IPS-18c (cell line): ENCODE measurements around the gene MMS22L.
A peak's percentile ranks its signal among the peaks of the same experiment; 100 is the strongest.

ENCODE experiments used
- H3K4me3 ChIP-seq: 2 replicates; pipeline ENCODE4 v1.7.0; 2013; ENCODE audit warnings: low read depth, mild to moderate bottlenecking, low read length, moderate library complexity; ENCODE audit not compliant: insufficient read depth
- H3K9me3 ChIP-seq: one replicate; pipeline ENCODE4 v1.6.1; 2013; ENCODE audit warnings: mild to moderate bottlenecking, low read length, moderate library complexity; ENCODE audit not compliant: control insufficient read depth, insufficient read depth

MMS22L gene

GRCh38 chr6:97282726-97283617 is at the start of gene MMS22L:
MMS22L (minus strand) TSS chr6:97283216; CDS start chr6:97282477, 739 bp downstream.
- Histone ChIP-seq H3K9me3 (no peaks in the 10 kb centered on the region), H3K4me3 (peak within 1 kb of the TSS; percentile 92)

GRCh38 chr6:97322811-97323210 is 39.8 kb upstream of the MMS22L start:
- Histone ChIP-seq H3K9me3 (peaks cover 3% of the 10 kb centered on the region), H3K4me3 (no peak overlapping the region)

- Histone ChIP-seq H3K4me3 (no peak overlapping the region), H3K9me3 (peaks cover 3% of the 10 kb centered on the region)
Measured at GRCh38 chr6:97322226-97322625, 39.2 kb upstream of the MMS22L start.

- Histone ChIP-seq H3K4me3 (no peak overlapping the region), H3K9me3 (no peaks in the 10 kb centered on the region)
Measured at GRCh38 chr6:97316978-97317377, 34.0 kb upstream of the MMS22L start.

- Histone ChIP-seq H3K9me3 (no peaks in the 10 kb centered on the region), H3K4me3 (no peak overlapping the region)
Measured at GRCh38 chr6:97312241-97312640, 29.2 kb upstream of the MMS22L start.

GRCh38 chr6:97306544-97307320 is 23.7 kb upstream of the MMS22L start:
- no peaks in the 10 kb centered on the region for H3K9me3 ChIP-seq
- H3K4me3 ChIP-seq, result no peak overlapping the region

- no peak overlapping the region for H3K4me3 ChIP-seq
- no peaks in the 10 kb centered on the region for H3K9me3 ChIP-seq
Measured at GRCh38 chr6:97305414-97306066, 22.5 kb upstream of the MMS22L start.

DNA sequence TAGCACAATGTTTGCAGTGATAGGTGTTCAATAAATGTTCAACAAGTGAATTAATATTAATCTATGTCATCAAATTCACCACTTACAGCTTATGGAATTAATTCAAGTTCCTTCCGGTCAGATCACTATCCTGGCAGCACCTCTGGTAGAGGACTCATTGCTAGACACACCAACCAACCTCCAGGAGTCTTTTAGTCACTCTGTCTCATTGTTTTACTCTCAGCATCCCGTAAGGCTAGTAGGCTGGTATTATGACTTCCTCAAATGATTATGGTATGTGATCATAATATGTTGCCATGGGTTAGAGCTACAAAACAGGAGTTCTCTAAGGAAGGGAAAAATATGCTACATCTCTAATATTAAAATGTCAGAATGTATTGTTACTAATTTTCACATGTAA is 21.7 kb upstream of the MMS22L start:
- Histone ChIP-seq H3K4me3 (no peak overlapping the region), H3K9me3 (no peaks in the 10 kb centered on the region)

DNA sequence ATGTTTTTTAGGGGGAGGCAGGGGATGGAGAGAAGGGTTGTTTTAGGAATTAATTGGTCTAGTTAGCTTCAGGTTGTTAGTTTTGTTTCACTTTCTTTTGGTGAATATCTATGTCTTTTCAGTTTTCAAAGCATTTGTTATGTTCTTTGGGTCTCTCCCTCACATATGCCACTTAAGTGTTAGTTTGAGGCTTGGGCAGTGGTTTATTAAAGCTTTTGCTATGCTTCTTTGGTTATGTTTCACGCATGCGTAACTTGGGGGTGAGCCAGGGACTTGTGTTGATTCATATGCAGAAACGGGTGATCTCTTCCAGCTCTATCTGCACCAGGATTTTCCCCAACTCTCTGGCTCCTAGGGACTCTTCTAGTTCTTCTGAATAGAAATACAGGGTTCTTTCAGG is 11.4 kb upstream of the MMS22L start:
- Histone ChIP-seq H3K4me3 (no peak overlapping the region), H3K9me3 (no peaks in the 10 kb centered on the region)

- H3K4me3 ChIP-seq, result no peak overlapping the region
Measured at GRCh38 chr6:97293198-97293696, 10.2 kb upstream of the MMS22L start.

DNA sequence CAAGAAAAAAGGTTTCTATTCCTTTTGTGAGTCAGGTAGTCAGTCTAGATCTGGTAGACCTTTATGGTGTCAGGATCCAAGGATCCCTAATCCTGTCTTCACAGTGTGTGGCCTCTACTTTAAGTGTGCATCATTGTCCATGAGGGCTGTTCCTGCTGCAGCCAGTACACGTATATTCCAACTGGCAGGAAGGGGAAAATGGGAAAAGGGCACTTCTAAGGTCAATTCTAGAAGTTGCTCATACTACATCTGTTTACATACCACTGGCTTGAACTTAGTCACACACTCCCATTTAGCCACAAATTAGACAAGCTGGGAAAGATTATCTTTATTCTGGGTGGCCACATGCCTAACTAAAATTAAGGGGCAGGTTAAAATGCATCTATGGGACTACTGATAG is 9.7 kb upstream of the MMS22L start:
- Histone ChIP-seq H3K4me3 (no peak overlapping the region), H3K9me3 (no peaks in the 10 kb centered on the region)

More at GRCh38 chr6:97293198-97293696, 10.2 kb upstream of the MMS22L start:
- no peaks in the 10 kb centered on the region for H3K9me3 ChIP-seq

DNA sequence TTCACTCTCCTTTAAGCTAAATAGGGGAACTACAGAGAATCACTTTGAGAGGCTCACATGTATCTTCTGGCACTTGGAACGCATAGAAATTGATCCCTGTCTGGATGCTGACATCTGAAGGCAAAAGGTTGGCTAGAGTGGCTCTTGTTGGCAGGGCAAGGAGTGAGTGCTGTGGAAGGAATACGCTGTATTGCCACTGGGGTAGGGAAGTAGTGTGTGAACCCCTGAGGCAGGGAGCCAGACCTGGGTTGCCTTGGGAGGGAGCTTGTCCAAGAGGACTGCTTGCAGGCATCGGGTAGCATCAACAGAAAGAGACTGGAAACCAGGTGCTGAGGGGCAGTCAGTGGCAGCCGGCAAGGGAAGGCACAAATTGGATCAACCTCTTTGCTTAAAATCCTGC is 8.9 kb upstream of the MMS22L start:
- no peaks in the 10 kb centered on the region for H3K9me3 ChIP-seq
- no peak overlapping the region for H3K4me3 ChIP-seq

DNA sequence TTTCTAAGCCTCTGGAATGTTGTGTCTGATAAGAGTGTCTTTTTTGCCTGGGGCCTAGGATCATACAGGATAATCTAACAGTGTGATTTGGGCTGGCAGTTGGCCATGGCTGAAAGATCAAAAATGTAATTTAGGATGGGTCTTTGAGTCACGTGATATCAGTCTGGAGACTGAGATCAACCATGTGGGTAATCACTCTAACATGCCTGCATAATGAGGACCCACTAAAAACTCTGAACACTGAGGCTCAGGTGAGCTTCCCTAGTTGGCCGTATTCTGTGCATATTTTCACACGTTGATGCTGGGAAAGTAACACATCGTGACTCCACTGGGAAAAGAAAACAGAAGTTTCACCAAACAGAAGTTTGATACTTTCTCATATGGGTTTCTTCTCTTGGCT is 6.3 kb upstream of the MMS22L start:
- H3K4me3 ChIP-seq, result no peak overlapping the region
- H3K9me3 ChIP-seq, result no peaks in the 10 kb centered on the region

DNA sequence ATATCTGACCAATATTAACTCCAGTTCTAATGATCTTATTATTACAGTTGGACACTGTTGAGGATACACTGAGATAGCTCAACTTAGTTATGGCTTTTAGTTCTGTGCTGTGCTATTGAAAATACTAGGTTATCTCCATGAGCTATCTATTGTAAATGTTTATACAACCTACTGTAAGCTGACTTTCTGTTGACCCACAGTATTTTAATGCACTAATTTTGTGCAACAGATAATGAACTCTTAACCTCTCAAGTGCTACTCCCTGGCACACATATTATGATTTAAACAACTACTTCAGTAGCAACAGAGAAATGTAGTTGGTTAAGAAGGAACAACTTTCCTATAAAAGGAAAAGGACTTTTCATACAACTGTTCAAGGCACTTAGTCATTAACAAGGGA is 5.2 kb upstream of the MMS22L start:
- no peaks in the 10 kb centered on the region for H3K9me3 ChIP-seq
- H3K4me3 ChIP-seq, result no peak overlapping the region

- Histone ChIP-seq H3K4me3 (peak overlapping the region; percentile 92), H3K9me3 (no peaks in the 10 kb centered on the region)
Measured at GRCh38 chr6:97282238-97282725, 734 bp downstream of the MMS22L start.

GRCh38 chr6:97280766-97281165 is 2.2 kb downstream of the MMS22L start:
- Histone ChIP-seq H3K9me3 (no peaks in the 10 kb centered on the region), H3K4me3 (no peak overlapping the region)

- Histone ChIP-seq H3K4me3 (no peak overlapping the region), H3K9me3 (no peaks in the 10 kb centered on the region)
Measured at GRCh38 chr6:97275804-97276203, 7.2 kb downstream of the MMS22L start.
